Right lobe of liver (tissue), 6 donors: ENCODE results near the gene RAB22A. TPM values are rescaled to one million over a fixed set of nuclear protein-coding genes. Genes with fewer than 3 reads are reported as not detected.
A peak's percentile ranks its signal among the peaks of the same experiment; 100 is the strongest.

Experiments
- ATAC-seq, 4 donors: fragments of 200-7000 bp; cut with Tn5 transposase; one replicate each; pipeline ENCODE4 v1.9.1; 2020; ENCODE audit warnings: mild to moderate bottlenecking in 4 of 4, moderate library complexity in 4 of 4
- DNase-seq, 3 donors: peaks; one replicate each; pipeline ENCODE4 v3.0.0-alpha.2; 2020
- H3K27ac ChIP-seq, 3 donors: fragments of 200-600 bp; one replicate each; pipeline ENCODE4 v1.8.0; 2022
- H3K27me3 ChIP-seq, 2 donors: fragments of 200-600 bp; one replicate each; pipeline ENCODE4 v1.8.0; 2022
- H3K36me3 ChIP-seq, 4 donors: fragments of 200-600 bp; sonication (generic) in 1 of 4; one replicate each; pipeline versions ENCODE4 v1.5.1 to v1.8.0; 2017 to 2022; ENCODE audit warnings: control low read depth in 1 of 4
- H3K4me1 ChIP-seq, 4 donors: fragments of 200-600 bp; sonication (generic) in 1 of 4; one replicate each; pipeline versions ENCODE4 v1.5.1 to v1.8.0; 2017 to 2022; ENCODE audit warnings: control low read depth in 1 of 4
- H3K4me3 ChIP-seq, 3 donors: fragments of 200-600 bp; one replicate each; pipeline ENCODE4 v1.8.0; 2022
- H3K9me3 ChIP-seq, 4 donors: fragments of 200-600 bp; sonication (generic) in 1 of 4; one replicate each; pipeline versions ENCODE4 v1.5.1 to v1.8.0; 2017 to 2022; ENCODE audit warnings: control low read depth in 1 of 4
- CTCF ChIP-seq, 4 donors: fragments of 200-600 bp in 3 of 4; fragments of 450-650 bp in 1 of 4; IDR thresholded peaks; one replicate each; pipeline versions ENCODE4 v1.5.1 to v1.8.0; 2016 to 2022; ENCODE audit warnings: antibody characterized with exemption in 4 of 4, mild to moderate bottlenecking in 2 of 4
- POLR2A ChIP-seq: fragments of 450-650 bp; IDR thresholded peaks from one replicate; pipeline ENCODE4 v1.6.1; 2017; ENCODE audit warnings: antibody characterized with exemption, mild to moderate bottlenecking
- WGBS: methylation state at CpG from one replicate; pipeline ENCODE4 v1.1.6; 2018; ENCODE audit warnings: low coverage, low lambda C conversion rate; ENCODE audit not compliant: insufficient coverage; ENCODE audit errors: missing lambda C conversion rate; 5-methylcytosine and 5-hydroxymethylcytosine counted together
- intact Hi-C, 2 donors: fragments of 100-400 bp; cut with DNase I; formaldehyde crosslinking; loops; one replicate each; pipeline versions ENCODE4 v1.11.2 to v1.14.1; 2022
- total RNA-seq, 6 experiments: library from RNA; depleted of rRNA in 2 of 6; stranded (reverse); fragments of >200 nt in 2 of 6; fragmentation: NEBNext Ultra II Directional in 3 of 6; extraction: Animal tissue kit (Norgen Biotek cat#: 25700) in 3 of 6; gene quantifications; one replicate each; pipeline versions ENCODE4 v1.1.0 to v1.2.4, GENCODE V29; 2016 to 2023
- donor health status: DM: no; HTN: yes; CAD: no.
- donor health status: DM: no; HTN: no; CAD: no.
- donor health status: DM: no; HTN: no; CAD: no.
- donor health status: DM: no; HTN: yes; CAD: no.
- donor health status: DM: no; HTN: yes; CAD: no.

RAB22A gene
- total RNA-seq, 6 experiments from 2014 or later = 7.4 to 11.6 (median 9.5) TPM

- intact Hi-C loops = no loop called here
- WGBS = 69% methylated on average over 5 of the region's 7 CpGs
These were observed 72.1 kb downstream of the RAB22A start for GRCh38 chr20:58381627-58382026.

GRCh38 chr20:58382096-58382495, 72.6 kb downstream of the RAB22A start:
- 80% methylated on average over 3 of the region's 4 CpGs for WGBS
- no peaks in the 10 kb centered on the region for H3K27me3 ChIP-seq
- no peak for TF ChIP-seq CTCF (IDR thresholded peaks at IDR 0.05)
- no peak for TF ChIP-seq POLR2A
- intact Hi-C loops = no loop called here
- no peaks in the 10 kb centered on the region for H3K9me3 ChIP-seq
- H3K27ac ChIP-seq = no peak overlapping the region
- DNase-seq = no peak
- H3K4me1 ChIP-seq = no peaks in the 10 kb centered on the region
- no peak for ATAC-seq
- H3K4me3 ChIP-seq = no peak overlapping the region
- no peaks in the 10 kb centered on the region for H3K36me3 ChIP-seq

More at GRCh38 chr20:58381627-58382026, 72.1 kb downstream of the RAB22A start:
- H3K27me3 ChIP-seq = no peaks in the 10 kb centered on the region
- TF ChIP-seq POLR2A (no peak), CTCF (IDR thresholded peaks at IDR 0.05) (no peak)
- H3K9me3 ChIP-seq = no peaks in the 10 kb centered on the region
- no peaks in the 10 kb centered on the region for H3K36me3 ChIP-seq
- no peak overlapping the region for H3K4me3 ChIP-seq
- H3K4me1 ChIP-seq = no peaks in the 10 kb centered on the region
- H3K27ac ChIP-seq = no peak overlapping the region
- DNase-seq = no peak
- ATAC-seq = no peak

GRCh38 chr20:58384821-58385220, 75.3 kb downstream of the RAB22A start:
- 88% methylated on average over 3 of the region's 5 CpGs for WGBS
- intact Hi-C loops = no loop called here
- TF ChIP-seq POLR2A (no peak), CTCF (IDR thresholded peaks at IDR 0.05) (no peak)
- Histone ChIP-seq H3K9me3 (no peaks in the 10 kb centered on the region), H3K36me3 (no peaks in the 10 kb centered on the region), H3K27me3 (no peaks in the 10 kb centered on the region), H3K4me1 (peaks cover 0 to under 1% (median under 1%) of the 10 kb centered on the region in 4 donors), H3K27ac (no peak overlapping the region), H3K4me3 (no peak overlapping the region)
- no peak for DNase-seq
- no peak for ATAC-seq

- Histone ChIP-seq H3K27ac (peak overlapping the region in 2 of 3 donors; percentile 63 to 93), H3K9me3 (no peaks in the 10 kb centered on the region), H3K4me1 (peaks cover 0 to 13% (median 5%) of the 10 kb centered on the region in 4 donors), H3K36me3 (no peaks in the 10 kb centered on the region), H3K27me3 (no peaks in the 10 kb centered on the region), H3K4me3 (peak overlapping the region; percentile 82 to 96 (median 88))
- intact Hi-C loops = no loop called here
- no peak for DNase-seq
- no peak for ATAC-seq
- WGBS = 57% methylated on average over 4 of the region's 4 CpGs
- TF ChIP-seq CTCF (IDR thresholded peaks at IDR 0.05) (no peak), POLR2A (no peak)
These were observed 78.6 kb downstream of the RAB22A start for GRCh38 chr20:58388028-58388601.
